HTERT RPE-1 (cell line): ENCODE results near the gene TOE1.
"Not testable (repeated sequence)": the region's sequence is repeated elsewhere in the genome, so short reads cannot be mapped to it uniquely, and the experiment has no call there.

ENCODE experiments used
- in situ Hi-C: fragments of 300-500 bp; cut with MboI; formaldehyde crosslinking; loops from 4 replicates; pipeline ENCODE4 v1.14.3; 2020; ENCODE audit warnings: low sequenced_read_pairs

The TOE1 gene

GRCh38 chr1:45354838-45355237 is 14.9 kb downstream of the TOE1 start:
- in situ Hi-C loops, result no loop called here

GRCh38 chr1:45355683-45356082 is 15.7 kb downstream of the TOE1 start:
- in situ Hi-C loops, result no loop called here

- in situ Hi-C loops, result no loop called here
These were observed 16.2 kb downstream of the TOE1 start for GRCh38 chr1:45356186-45356585.

- in situ Hi-C loops, result no loop called here
These were observed 20.0 kb downstream of the TOE1 start for GRCh38 chr1:45359882-45360513.

GRCh38 chr1:45360981-45361380 is 21.0 kb downstream of the TOE1 start:
- in situ Hi-C loops, result not testable (repeated sequence)

GRCh38 chr1:45364294-45364693 is 24.3 kb downstream of the TOE1 start:
- in situ Hi-C loops, result no loop called here

GRCh38 chr1:45365051-45365450 is 25.1 kb downstream of the TOE1 start:
- in situ Hi-C loops, result no loop called here

GRCh38 chr1:45370575-45370974 is 30.6 kb downstream of the TOE1 start:
- in situ Hi-C loops, result no loop called here

- in situ Hi-C loops, result no loop called here
These were observed 33.6 kb downstream of the TOE1 start for GRCh38 chr1:45373573-45373972.

GRCh38 chr1:45375104-45376090 is 35.4 kb downstream of the TOE1 start:
- in situ Hi-C loops, result no loop called here

- in situ Hi-C loops, result no loop called here
These were observed 38.2 kb downstream of the TOE1 start for GRCh38 chr1:45378184-45378583.

- in situ Hi-C loops, result no loop called here
These were observed 39.6 kb downstream of the TOE1 start for GRCh38 chr1:45379524-45379923.

GRCh38 chr1:45380125-45380524 is 40.2 kb downstream of the TOE1 start:
- in situ Hi-C loops, result no loop called here

- in situ Hi-C loops, result no loop called here
These were observed 40.8 kb downstream of the TOE1 start for GRCh38 chr1:45380730-45381129.

- in situ Hi-C loops, result no loop called here
These were observed 41.3 kb downstream of the TOE1 start for GRCh38 chr1:45381243-45381642.

GRCh38 chr1:45383191-45383590 is 43.2 kb downstream of the TOE1 start:
- in situ Hi-C loops, result no loop called here

GRCh38 chr1:45384213-45384612 is 44.2 kb downstream of the TOE1 start:
- in situ Hi-C loops, result not testable (repeated sequence)

- in situ Hi-C loops, result no loop called here
These were observed 45.3 kb downstream of the TOE1 start for GRCh38 chr1:45385302-45385701.

- in situ Hi-C loops, result no loop called here
These were observed 46.2 kb downstream of the TOE1 start for GRCh38 chr1:45386219-45386618.
